Tongue (tissue), 2 donors: Measurements from ENCODE around the gene RBPMS2. TPM values are rescaled to one million over a fixed set of nuclear protein-coding genes. Genes with fewer than 3 reads are reported as not detected.
"Not testable (repeated sequence)": the region's sequence is repeated elsewhere in the genome, so short reads cannot be mapped to it uniquely, and the experiment has no call there.

Experiments used
- DNase-seq: peaks from one replicate; pipeline ENCODE4 v3.0.0-alpha.2; 2015
- total RNA-seq: library from RNA; depleted of rRNA; stranded (reverse); fragments of >200 nt; gene quantifications from one replicate; pipeline ENCODE4 v1.2.3, GENCODE V29; 2014

RBPMS2 gene
- 0.41 TPM for total RNA-seq

DNA sequence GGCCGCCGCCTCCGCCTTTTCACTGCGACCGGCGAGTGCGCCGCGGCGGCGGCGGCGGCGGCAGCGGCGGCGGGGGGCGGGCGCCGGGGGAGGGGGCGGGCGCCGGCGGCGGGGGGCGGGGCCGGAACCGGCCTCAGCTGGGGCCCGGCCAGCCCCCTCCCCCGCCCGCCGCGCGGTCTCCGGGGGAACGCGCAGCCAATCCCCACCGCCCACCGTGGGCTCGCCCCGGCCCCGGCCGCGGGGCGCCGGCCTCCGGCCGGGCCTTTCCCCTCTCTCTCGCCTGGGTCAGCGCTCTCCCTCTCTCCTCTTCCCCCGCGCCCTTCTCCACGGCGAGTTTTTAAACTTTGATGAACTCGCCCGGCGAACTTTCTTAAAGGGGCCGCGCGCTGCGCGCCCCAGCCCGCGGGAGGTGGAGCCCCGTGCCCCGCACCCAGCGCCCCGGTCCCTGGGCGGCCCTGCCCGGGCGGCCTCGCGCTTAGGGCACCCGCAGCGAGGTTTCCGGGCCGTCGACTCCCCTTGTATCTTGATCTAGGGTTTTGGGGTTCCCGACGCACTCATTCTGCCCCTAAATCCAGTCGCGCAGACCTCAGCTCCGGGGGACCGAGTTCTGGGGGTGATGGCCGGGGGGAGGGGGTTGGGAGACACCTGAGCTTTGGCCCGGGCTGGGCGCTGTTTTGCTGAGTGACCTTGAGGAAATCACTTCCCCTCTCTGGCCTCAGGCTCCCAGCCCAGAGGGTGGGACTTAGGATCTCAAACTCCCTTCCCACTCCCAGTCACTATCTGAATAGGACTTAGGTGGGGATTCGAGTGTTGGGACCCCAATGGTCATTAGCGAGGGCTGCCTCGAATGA lies at the start of gene RBPMS2:
Gene RBPMS2 (minus strand): TSS at position 39 of the 851 bp plus-strand sequence. CDS start 270 bp downstream, outside the sequence.
- DNase-seq: peak; percentile 45

DNA sequence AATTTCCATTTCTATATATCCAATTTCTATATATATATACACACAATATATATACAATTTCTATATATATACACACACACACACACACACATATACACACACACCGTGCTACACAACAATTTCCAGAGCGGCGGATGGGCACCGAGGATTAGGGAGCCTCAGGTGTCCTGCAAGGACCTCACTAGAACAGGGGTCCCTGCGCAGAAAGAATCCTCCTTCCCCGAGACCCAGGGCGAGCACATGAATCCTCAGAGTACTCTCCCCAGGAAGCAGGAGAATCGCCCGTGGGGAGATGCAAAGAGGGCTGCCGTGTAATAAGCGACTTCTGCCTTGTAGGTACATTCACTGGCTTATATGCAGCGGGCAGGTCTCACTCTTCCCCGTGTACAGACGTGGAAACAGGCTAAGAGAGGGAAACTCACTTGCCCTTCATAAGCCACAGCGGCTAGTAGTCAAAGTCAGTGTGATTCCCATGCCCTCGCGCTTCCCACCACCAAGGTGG lies 49.6 kb upstream of the RBPMS2 start:
- DNase-seq: no peak

DNA sequence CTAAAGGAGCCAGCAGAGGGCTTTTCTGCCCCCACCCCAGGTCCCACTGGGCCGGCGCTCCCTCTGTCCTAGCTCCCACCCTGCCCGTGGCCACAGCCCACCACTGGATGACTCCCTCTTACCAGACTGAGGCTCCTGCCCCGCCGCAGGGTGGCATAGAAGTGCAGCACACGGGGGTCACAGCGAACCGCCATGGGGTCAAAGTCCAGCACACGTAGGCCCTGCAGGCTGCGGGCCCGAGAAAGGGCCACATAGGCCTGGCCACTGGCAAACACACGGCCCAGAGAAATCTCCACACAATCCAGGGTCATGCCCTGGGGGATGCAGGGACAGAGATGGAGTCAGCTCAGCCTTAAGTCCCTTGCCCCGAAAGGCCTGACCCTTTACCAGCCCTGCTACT lies 41.1 kb upstream of the RBPMS2 start:
- no peak for DNase-seq

DNA sequence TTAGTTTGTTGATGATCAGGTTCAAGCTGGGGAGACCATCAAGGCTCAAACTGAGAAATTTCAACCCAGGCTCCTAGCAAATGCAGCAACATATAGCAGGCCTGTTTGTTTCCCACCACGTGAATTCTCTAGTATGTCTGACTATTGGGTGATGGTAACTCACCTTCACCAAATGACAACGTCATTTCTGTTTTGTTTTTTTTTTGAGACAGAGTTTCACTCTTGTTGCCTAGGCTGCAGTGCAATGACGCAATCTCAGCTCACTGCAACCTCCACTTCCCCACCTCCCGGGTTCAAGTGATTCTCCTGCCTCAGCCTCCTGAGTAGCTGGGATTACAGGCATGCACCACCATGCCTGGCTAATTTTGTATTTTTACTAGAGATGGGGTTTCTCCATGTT lies 39.6 kb upstream of the RBPMS2 start:
- DNase-seq: not testable (repeated sequence)

DNA sequence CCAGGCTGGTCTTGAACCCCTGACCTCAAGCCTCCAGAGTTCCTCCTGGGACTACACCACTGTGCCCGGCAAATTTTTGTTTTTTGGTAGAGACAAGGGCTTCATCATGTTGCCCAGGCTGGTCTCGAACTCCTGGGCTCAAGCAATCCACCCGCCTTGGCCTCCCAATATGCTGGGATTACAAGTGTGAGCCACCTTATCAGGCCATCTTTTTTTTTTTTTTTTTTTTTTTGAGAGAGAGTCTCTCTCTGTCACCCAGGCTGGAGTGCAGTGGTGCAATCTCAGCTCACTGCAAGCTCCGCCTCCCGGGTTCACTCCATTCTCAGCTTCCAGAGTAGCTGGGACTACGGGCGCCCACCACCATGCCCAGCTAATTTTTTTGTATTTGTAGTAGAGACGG lies 38.9 kb upstream of the RBPMS2 start:
- not testable (repeated sequence) for DNase-seq

DNA sequence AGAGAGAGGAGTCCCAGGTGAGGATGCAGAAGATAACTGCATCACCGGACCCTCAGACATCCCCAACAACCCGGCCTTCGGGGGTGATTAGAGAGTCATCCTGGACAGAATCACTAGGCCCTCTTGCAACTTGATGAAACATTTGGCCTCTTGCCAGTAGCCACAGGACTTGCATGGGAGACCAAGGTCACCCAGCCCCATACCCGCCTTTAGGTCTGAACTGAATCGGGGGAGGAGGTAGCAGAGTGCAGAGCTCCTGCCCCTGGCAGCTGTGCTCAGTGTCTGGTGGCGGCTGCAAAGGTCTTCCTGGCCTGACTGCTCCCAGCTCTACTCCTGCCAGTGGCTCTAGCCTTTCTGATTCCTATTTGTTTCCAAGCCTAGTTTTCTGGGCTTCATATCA lies 37.7 kb upstream of the RBPMS2 start:
- no peak for DNase-seq

DNA sequence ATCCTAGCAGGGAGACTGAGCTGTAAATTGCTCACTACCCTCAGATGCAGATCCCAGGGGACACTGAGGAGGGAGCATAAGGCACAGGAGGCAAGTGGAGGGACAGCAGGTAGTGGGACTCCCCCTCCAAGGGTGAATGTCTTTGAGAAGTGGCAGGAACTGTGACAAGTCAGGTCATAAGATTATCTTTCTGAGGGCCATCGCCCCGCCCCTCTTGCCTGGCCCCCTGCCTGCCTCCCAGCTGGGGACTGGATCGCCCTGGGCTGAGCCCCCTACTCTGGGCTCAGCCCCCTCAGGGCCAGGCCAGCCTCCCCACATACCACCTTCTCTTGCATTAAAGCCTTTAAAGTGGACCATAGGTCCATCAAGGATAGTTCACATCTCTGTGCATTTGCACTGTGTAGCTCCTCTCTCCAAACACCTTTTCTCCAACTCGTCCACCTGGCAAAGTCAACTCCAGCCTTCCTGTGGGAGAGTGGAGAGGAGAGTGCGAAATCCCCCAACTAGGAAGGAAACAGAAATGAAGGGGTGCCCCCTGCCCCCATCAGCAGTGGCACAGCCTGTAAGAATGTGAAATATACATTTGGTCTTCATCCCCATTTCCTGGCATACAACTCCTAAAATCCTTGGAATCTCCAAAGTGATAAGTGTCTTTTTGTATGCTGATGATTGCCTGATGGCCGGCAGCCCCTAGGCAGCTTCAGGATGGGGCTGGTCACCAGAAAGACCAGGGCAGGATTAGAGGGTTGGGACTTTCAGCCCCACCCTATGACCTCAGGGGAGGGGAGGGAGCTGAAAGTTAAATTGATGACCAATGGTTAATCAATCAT lies 35.3 kb upstream of the RBPMS2 start:
- no peak for DNase-seq

DNA sequence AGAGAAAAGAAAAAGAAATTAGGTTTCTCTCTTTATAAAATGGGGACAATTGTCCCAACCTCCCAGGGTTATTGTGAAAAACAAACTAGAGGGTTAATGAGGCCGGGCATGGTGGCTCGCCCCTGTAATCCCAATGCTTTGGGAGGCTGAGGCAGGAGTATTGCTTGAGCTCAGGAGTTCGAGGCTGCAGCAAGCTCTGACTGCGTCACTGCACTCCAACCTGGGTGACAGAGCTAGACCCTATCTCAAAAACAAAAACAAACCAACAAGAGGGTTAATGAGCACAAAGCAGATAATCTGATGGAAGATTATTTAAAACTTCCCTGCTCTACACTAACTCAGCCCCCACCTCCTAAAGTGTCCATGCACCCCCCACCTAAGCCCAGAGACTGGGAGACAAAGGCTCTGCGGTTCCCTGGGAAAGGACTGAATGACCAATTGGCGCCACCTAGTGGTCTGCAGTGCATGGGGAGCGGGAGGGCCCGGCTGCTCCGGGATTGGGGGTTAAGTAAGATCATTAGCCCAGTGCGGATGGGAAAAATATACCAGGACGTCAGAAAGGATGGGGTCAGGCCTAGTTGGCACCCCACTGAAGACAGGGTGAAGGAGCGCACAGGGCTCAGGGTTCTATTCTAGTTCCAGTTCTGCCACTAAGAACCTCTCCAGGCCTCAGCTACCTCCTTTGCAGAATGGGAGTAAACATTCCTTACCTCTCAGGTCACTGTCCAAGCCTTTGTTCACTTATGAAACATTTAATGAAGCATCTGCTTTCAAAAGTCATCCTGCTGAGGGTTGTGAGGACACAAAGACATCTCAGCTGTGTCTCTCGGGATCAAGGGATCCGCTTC lies 34.5 kb upstream of the RBPMS2 start:
- DNase-seq: peak; percentile 89

DNA sequence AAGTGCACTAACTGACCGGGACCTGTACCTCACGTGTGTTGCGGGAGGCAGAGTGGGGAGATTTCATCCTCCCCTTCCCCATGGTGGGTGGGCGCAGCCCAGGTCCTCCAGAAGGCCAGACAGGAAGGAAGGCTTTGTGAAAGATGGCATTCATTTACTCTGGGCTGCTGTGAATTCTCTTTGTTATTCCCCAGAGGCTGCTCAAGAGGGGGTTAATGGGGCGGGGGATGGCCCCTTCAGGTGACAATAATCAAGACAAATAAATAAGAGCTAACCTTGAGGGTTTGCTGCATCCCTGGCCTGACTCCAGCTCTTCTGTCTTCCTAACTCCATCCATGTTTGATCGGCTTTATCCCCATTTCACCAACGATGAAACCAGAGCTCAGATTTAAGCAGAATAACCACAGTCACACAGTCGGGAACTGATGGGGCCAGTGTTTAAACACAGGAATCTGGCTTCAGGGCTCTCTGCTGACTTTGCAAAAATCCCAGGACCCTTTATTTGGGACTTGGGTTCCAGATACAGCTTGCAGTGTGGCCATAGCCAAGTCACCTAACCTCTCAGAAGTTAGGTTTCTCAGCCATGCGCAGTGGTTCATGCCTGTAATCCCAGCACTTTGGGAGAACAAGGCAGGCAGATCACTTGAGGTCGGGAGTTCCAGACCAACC lies 33.5 kb upstream of the RBPMS2 start:
- DNase-seq: no peak

DNA sequence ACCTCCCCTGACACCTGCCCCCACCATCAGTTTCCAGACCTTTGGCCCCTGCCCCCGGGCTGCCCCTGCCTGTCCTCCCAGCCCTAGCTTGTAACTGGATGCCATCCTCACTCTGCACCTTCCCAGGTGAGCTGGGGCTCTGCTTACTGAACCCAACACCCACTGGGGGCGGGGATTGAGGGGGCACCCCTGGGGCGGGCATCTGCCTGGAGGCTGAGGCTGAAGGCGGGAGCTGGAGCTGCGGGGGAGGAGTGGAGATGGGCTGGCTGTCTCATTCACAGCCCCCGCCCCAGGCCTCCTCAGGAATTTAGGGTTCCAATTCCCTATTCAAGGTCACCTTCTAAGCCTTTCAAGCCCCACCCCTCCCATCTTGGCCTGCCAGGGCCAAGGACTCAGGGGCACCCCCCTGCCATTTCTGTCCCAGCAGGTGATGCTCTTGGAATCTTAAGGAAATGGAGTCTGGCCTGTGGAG lies 32.4 kb upstream of the RBPMS2 start:
- DNase-seq: no peak

DNA sequence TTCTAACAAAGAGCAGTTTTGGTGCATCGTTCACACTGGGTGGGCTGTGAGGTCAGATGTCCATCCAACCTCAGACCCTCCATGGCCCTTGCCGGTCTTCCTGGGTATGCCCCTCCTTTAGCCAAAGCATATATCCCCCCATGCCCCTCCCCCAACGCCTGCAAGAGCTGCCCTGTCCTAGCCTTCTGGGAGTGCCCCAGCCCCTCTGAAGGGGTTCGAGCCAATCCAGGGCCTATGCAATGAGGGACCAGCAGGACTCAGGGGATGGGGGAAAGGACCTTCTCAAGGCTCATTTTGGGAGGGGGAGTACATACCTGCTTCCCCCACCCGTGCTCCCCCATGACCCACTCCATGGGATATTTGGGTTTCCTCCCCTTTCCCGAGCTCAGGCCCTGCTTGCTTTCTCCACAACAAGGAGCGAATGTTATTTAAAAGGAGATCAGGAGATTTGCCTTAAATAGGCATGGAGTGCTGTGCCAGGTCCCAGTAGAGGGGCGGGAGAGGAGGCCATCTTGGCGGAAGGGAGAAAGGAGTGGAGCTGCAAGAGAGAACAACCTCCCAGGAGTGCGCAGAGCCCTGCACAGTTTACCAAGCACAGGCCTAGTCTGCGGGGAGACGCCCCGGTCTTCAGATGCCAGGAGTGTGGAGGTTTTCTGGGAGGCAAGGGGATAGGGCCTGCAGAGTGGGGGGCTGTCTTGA lies 31.8 kb upstream of the RBPMS2 start:
- DNase-seq: no peak

DNA sequence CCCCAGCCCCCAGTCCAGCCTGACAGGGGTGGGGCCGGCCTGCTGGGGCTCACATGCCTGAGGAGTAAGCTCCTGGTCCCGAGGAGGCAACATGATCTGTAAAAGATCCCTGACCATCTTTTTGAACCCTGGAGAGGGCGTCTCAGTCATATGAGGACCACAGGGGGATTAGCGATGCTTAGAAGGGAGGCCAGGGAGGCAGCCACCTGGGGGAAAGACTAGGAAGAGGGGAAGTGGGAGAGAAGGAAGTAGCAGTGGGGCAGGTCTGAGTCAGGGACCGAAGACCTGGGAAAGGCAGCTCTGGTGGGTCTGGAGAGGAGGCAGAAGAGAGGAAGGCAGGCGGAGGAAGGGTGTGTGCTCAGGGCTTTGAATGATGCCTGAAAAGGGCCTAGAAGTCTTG lies 31.1 kb upstream of the RBPMS2 start:
- no peak for DNase-seq

DNA sequence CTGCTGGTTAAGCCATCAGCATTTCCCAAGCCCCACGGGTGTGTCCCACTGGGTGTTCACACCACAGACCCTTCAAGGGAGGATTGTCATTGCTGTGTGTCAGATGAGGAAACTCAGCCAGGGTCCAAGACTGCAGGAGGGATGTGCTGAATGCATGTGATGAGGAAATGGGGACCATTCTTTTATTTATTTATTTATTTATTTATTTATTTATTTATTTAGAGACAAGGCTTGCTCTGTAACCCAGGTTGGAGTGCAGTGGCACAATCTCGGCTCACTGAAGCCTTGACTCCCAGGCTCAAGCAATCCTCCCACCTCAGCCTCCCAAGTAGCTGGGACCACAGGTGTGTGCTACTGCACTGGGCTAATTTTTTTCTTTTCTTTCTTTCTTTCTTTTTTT lies 29.2 kb upstream of the RBPMS2 start:
- DNase-seq: no peak

DNA sequence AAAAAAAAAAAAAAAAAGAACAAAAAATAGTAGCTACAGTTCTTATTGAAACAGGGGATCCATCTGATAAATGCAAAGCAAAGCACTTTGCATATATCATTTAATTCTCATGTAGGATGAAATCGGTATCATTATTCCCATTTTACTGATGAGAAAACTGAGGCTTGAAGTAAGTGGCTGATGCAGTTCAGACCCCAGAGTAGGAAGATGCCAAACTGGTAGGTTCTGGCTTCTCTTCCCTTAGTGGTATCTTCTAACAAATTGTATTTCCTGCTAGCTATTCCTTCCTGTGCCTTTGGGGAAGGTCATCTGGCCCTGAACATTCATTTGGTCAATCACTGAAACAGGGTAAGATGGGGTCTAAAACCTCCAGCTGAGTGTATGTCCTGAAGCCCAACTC lies 28.1 kb upstream of the RBPMS2 start:
- DNase-seq: no peak

DNA sequence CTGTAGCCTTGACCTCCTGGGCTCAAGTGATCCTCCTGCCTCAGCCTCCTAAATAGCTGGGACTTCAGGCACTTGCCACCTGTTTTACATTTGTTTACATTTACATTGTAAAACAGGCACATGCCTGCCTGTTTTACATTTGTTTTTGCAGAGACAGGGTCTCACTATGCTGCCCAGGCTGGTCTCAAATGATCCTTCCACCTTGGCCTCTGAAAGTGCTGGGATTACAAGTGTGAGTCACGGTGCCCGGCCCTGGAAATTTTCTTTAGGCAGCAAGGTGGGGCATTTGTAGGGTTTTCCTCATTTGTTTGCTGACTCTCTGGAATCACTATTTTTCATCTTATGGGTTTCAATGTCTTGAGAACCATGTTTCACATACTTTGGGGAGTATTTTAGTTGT lies 25.1 kb upstream of the RBPMS2 start:
- no peak for DNase-seq

DNA sequence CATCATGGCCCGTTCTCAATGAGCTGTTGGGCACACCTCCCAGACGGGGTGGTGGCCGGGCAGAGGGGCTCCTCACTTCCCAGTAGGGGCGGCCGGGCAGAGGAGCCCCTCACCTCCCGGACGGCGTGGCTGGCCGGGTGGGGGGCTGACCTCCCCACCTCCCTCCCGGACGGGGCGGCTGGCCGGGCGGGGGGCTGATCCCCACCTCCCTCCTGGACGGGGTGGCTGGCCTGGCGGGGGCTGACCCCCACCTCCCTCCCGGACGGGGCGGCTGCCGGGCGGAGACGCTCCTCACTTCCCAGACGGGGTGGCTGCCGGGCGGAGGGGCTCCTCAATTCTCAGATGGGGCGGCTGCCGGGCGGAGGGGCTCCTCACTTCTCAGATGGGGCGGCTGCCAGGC lies 23.5 kb upstream of the RBPMS2 start:
- DNase-seq: not testable (repeated sequence)

DNA sequence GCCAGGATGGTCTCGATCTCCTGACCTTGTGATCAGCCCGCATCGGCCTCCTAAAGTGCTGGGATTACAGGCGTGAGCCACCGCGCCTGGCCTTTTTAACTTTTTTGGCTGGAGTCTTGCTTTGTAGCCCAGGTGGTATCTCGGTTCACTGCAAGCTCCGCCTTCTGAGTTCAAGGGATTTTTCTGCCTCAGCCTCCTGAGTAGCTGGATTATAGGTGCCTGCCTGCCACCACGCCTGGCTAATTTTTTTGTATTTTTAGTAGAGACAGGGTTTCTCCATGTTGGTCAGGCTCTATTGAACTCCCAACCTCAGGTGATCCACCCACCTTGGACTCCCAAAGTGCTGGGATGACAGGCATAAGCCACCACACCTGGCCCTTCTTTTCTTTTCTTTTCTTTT lies 20.5 kb upstream of the RBPMS2 start:
- not testable (repeated sequence) for DNase-seq

DNA sequence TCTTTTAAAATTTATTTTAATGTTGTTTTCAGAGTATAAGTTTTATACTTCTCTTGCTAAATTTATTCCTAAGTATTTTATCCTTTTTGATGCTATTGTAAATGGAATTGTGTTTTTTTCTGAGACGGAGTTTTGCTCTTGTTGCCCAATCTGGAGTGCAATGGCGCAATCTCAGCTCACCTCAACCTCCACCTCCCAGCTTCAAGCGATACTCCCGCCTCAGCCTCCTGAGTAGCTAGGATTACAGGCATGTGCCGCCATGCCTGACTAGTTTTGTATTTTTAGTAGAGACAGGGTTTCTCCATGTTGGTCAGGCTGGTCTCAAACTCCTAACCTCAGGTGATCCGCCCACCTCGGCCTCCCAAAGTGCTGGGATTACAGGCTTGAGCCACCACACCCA lies 19.9 kb upstream of the RBPMS2 start:
- DNase-seq: not testable (repeated sequence)

DNA sequence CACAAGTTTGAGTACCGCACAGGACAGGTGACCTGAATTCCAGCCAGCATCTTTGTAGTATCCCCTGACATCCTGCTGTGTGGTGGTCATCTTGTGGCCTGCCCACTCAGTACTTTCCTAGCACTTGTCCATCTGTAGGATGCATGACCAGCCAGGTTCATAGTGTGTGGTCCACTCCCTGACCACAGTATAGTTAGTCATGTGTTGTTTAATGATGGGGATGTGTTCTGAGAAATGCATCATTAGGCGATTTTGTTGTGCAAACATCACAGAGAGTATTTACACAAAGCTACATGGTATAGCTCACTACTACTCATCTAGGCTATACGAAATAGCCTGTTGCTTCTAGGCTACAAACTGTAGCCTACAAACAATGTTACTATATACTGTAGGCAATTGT lies 16.9 kb upstream of the RBPMS2 start:
- DNase-seq: no peak

DNA sequence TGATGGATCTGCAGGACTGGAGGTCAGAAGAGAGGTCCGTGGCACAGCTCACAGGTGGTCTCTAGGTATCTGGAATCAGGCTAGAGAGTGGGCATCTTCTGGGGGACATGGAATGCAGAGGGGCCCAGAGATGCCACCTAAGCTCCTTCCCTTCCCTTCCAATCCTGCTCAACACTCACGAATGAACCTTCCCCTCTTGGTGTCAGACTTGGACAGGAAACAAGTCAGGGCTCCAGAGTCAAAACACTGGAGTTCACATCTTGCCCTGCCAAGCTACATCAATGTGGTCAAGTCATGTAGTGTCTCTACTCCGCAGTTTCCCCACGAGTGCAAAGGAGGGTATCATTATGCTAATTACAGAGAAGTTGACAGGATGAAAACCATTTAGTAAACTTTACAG lies 16.0 kb upstream of the RBPMS2 start:
- no peak for DNase-seq

DNA sequence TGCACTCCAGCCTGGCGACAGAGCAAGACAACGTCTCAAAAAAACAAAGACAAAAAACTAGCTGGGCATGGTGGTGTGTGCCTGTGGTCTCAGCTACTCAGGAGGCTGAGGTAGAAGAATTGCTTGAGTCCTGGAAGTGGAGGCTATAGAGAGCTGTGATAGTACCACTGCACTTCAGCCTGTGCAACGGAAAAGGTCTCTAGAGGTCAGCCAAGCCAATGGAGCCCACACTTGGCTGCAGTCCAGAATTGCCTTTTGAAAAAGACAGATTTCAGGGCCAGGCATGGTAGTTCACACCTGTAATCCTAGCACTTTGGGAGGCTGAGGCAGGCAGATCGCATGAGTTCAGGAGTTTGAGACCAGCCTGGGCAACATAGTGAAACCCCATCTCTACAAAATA lies 8.4 kb upstream of the RBPMS2 start:
- DNase-seq: no peak
